HepG2 (cell line): Measurements from ENCODE around the gene IL32. TPM values are rescaled to one million over a fixed set of nuclear protein-coding genes. Genes with fewer than 3 reads are reported as not detected.
A peak's percentile ranks its signal among the peaks of the same experiment; 100 is the strongest.

Experiments used
- GABPB1 ChIP-seq: IDR thresholded peaks from 2 replicates; pipeline ENCODE4 v1.6.1; 2016; ENCODE audit warnings: mild to moderate bottlenecking, missing genetic modification reagents, moderate library complexity, missing compliant biosample characterization
- KDM2A ChIP-seq: sonication (generic); formaldehyde crosslinking; IDR thresholded peaks from 2 replicates; pipeline ENCODE4 v1.4.0; 2020; ENCODE audit warnings: low read depth, missing genetic modification reagents, borderline replicate concordance
- NFYB ChIP-seq: sonication (generic); formaldehyde crosslinking; IDR thresholded peaks from 2 replicates; pipeline ENCODE4 v1.4.0; 2020; ENCODE audit warnings: missing genetic modification reagents
- PAWR ChIP-seq: sonication (generic); formaldehyde crosslinking; IDR thresholded peaks from 2 replicates; pipeline ENCODE4 v1.4.0; 2020; ENCODE audit warnings: missing genetic modification reagents, mild to moderate bottlenecking, borderline replicate concordance
- SIN3A ChIP-seq: IDR thresholded peaks from 2 replicates; pipeline ENCODE4 v1.6.1; 2011; ENCODE audit warnings: low read depth, mild to moderate bottlenecking, control low read depth, low read length, borderline replicate concordance
- SOX13 ChIP-seq, 3 experiments: fragments of 450-650 bp in 1 of 3; sonication (generic) in 1 of 3; formaldehyde crosslinking in 1 of 3; IDR thresholded peaks in 2 of 3; conservative IDR thresholded peaks in 1 of 3; 2 replicates each; pipeline versions ENCODE4 v1.5.0 to v1.6.1; 2016 to 2020; ENCODE audit warnings: antibody characterized with exemption in 1 of 3, mild to moderate bottlenecking in 1 of 3, missing compliant biosample characterization in 1 of 3, missing genetic modification reagents in 1 of 3, moderate library complexity in 1 of 3
- SRSF1 ChIP-seq: fragments of 200-400 bp; formaldehyde crosslinking; optimal IDR thresholded peaks from 2 replicates; pipeline ENCODE3; 2017; ENCODE audit warnings: mild to moderate bottlenecking, low read depth, low read length, moderate library complexity
- STAG1 ChIP-seq: sonication (generic); formaldehyde crosslinking; IDR thresholded peaks from 2 replicates; pipeline ENCODE4 v1.4.0; 2020; ENCODE audit warnings: missing genetic modification reagents
- TAF15 ChIP-seq: fragments of 200-400 bp; formaldehyde crosslinking; IDR thresholded peaks from one replicate; pipeline ENCODE4 v1.6.1; 2018; ENCODE audit warnings: mild to moderate bottlenecking, low read depth, low read length; ENCODE audit not compliant: poor library complexity, severe bottlenecking
- ZFP37 ChIP-seq: sonication (generic); formaldehyde crosslinking; IDR thresholded peaks from 2 replicates; pipeline ENCODE4 v1.4.0; 2020; ENCODE audit warnings: missing genetic modification reagents, borderline replicate concordance
- ZNF598 ChIP-seq: sonication (generic); formaldehyde crosslinking; IDR thresholded peaks from 2 replicates; pipeline ENCODE4 v1.5.1; 2020; ENCODE audit warnings: mild to moderate bottlenecking, missing genetic modification reagents, borderline replicate concordance
- ZNF703 ChIP-seq: sonication (generic); formaldehyde crosslinking; IDR thresholded peaks from 2 replicates; pipeline ENCODE4 v1.5.1; 2020; ENCODE audit warnings: missing genetic modification reagents, mild to moderate bottlenecking, moderate library complexity, borderline replicate concordance
- ZNF75D ChIP-seq: sonication (generic); formaldehyde crosslinking; IDR thresholded peaks from 2 replicates; pipeline ENCODE4 v1.8.1; 2023; ENCODE audit warnings: missing genetic modification reagents, mild to moderate bottlenecking, borderline replicate concordance
- polyA plus RNA-seq, 8 experiments: library from polyadenylated mRNA; depleted of rRNA in 3 of 8; stranded (reverse) in 7 of 8; unstranded in 1 of 8; fragments of >200 nt; fragmentation: Illumina TruSeq in 4 of 8; extraction: Trizol in 4 of 8; gene quantifications; 2 replicates each; pipeline versions ENCODE4 v1.2.1 to v1.2.3, GENCODE V29; 2011 to 2016; ENCODE audit warnings: low read depth in 4 of 8, missing spikeins in 1 of 8, mixed read lengths in 1 of 8; ENCODE audit not compliant: insufficient read depth in 1 of 8
- total RNA-seq, 5 experiments: library from RNA; depleted of rRNA; stranded (reverse); fragments of >200 nt; fragmentation: Illumina TruSeq; extraction: Trizol; gene quantifications; 2 replicates each; pipeline ENCODE4 v1.2.3, GENCODE V29; 2016; ENCODE audit warnings: low read depth in 1 of 5
- TF ChIP-seq, protein P1 (sequence below): sonication (generic); formaldehyde crosslinking; IDR thresholded peaks from 2 replicates; pipeline ENCODE4 v1.5.0; 2020; ENCODE audit warnings: mild to moderate bottlenecking, missing genetic modification reagents
- TF ChIP-seq, protein P2 (sequence below): IDR thresholded peaks from 2 replicates; pipeline ENCODE4 v1.6.1; 2018; ENCODE audit warnings: missing genetic modification reagents
- TF ChIP-seq, protein P3 (sequence below): sonication (generic); formaldehyde crosslinking; conservative IDR thresholded peaks from 2 replicates; pipeline ENCODE4 v1.4.0; 2020; ENCODE audit warnings: missing genetic modification reagents
- TF ChIP-seq, protein P4 (sequence below): sonication (generic); formaldehyde crosslinking; IDR thresholded peaks from 2 replicates; pipeline ENCODE4 v1.4.0; 2020; ENCODE audit warnings: missing genetic modification reagents
- TF ChIP-seq, protein P5 (sequence below): sonication (generic); formaldehyde crosslinking; IDR thresholded peaks from 2 replicates; pipeline ENCODE4 v1.8.1; 2023; ENCODE audit warnings: mild to moderate bottlenecking, missing genetic modification reagents, borderline replicate concordance
- TF ChIP-seq, protein P6 (sequence below): conservative IDR thresholded peaks from 2 replicates; pipeline ENCODE4 v1.6.1; 2018; ENCODE audit warnings: missing genetic modification reagents
- TF ChIP-seq, protein P7 (sequence below): sonication (generic); IDR thresholded peaks from 2 replicates; pipeline ENCODE4 v1.6.1; 2016; ENCODE audit warnings: low read depth, borderline replicate concordance

Gene IL32
- total and polyA plus RNA-seq, 2 of the 13 experiments (the other 11 are each of a cell fraction or from before 2014, with no cell fraction given): 115 to 165 TPM

DNA sequence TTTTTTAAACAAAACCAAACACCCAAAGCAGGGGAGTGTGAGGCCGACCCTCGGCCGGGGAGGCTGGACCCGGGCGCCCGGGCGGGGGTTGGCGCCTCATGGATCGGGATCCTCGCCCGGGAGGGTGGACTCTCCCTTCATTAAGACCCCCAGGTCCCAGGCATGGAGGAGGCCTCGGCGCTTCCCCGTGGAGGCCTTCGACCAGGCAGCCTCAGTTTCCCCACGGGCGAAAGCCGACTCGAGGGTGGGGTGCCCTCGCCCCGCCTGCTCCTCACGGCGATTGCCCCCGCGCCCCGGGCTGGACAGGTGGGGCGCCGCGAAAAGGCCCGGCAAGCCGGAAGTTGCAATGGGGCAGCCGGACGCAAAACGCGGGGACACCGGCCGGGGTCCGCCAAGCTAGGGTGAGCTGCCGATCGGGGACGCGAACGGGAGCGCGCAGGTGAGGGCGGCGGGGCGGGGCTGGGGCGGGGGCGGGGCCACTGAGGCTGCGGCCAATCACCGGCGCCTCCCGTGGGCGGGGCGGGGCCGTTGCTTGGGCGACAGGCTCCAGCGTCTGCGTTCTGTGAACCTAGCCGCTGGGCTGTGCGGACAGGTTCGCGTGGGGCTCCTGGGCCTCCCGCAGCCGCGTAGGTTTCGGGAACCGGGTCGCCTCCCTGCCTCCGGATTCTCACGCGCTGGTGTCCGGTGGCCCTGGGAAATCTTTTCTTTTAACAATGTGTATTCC, 40.9 kb downstream of the IL32 start (continued):
- TF ChIP-seq, protein P1, sequence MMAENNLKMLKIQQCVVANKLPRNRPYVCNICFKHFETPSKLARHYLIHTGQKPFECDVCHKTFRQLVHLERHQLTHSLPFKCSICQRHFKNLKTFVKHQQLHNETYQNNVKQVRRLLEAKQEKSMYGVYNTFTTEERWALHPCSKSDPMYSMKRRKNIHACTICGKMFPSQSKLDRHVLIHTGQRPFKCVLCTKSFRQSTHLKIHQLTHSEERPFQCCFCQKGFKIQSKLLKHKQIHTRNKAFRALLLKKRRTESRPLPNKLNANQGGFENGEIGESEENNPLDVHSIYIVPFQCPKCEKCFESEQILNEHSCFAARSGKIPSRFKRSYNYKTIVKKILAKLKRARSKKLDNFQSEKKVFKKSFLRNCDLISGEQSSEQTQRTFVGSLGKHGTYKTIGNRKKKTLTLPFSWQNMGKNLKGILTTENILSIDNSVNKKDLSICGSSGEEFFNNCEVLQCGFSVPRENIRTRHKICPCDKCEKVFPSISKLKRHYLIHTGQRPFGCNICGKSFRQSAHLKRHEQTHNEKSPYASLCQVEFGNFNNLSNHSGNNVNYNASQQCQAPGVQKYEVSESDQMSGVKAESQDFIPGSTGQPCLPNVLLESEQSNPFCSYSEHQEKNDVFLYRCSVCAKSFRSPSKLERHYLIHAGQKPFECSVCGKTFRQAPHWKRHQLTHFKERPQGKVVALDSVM (CRISPR knock-in tag): peak; percentile 70; the same call in 1 of the 2 replicates
- TF ChIP-seq SOX13 (IDR thresholded peaks at IDR 0.05): 0 out of 2 replicates have a peak, but pooled peaks have one; percentile 30
- peak in 1 of 2 experiments; percentile 23; a peak in 1 of 4 replicates for TF ChIP-seq SOX13 (CRISPR knock-in tag; conservative IDR thresholded peaks at IDR 0.05 in 1 of 2, IDR thresholded peaks at IDR 0.05 in 1 of 2)
- no peak for TF ChIP-seq PAWR (CRISPR knock-in tag)
- TF ChIP-seq, protein P2, sequence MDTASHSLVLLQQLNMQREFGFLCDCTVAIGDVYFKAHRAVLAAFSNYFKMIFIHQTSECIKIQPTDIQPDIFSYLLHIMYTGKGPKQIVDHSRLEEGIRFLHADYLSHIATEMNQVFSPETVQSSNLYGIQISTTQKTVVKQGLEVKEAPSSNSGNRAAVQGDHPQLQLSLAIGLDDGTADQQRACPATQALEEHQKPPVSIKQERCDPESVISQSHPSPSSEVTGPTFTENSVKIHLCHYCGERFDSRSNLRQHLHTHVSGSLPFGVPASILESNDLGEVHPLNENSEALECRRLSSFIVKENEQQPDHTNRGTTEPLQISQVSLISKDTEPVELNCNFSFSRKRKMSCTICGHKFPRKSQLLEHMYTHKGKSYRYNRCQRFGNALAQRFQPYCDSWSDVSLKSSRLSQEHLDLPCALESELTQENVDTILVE (CRISPR knock-in tag): peak; percentile 86
- no peak for TF ChIP-seq ZNF75D (CRISPR knock-in tag)
- peak; percentile 97 for TF ChIP-seq KDM2A
- TF ChIP-seq, protein P3, sequence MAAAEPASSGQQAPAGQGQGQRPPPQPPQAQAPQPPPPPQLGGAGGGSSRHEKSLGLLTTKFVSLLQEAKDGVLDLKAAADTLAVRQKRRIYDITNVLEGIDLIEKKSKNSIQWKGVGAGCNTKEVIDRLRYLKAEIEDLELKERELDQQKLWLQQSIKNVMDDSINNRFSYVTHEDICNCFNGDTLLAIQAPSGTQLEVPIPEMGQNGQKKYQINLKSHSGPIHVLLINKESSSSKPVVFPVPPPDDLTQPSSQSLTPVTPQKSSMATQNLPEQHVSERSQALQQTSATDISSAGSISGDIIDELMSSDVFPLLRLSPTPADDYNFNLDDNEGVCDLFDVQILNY (CRISPR knock-in tag): no peak
- peak; percentile 33; the same call in 1 of the 2 replicates for TF ChIP-seq ZFP37
- TF ChIP-seq, protein P4, sequence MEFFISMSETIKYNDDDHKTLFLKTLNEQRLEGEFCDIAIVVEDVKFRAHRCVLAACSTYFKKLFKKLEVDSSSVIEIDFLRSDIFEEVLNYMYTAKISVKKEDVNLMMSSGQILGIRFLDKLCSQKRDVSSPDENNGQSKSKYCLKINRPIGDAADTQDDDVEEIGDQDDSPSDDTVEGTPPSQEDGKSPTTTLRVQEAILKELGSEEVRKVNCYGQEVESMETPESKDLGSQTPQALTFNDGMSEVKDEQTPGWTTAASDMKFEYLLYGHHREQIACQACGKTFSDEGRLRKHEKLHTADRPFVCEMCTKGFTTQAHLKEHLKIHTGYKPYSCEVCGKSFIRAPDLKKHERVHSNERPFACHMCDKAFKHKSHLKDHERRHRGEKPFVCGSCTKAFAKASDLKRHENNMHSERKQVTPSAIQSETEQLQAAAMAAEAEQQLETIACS (CRISPR knock-in tag): peak; percentile 96
- TF ChIP-seq GABPB1: peak; percentile 97
- TF ChIP-seq, protein P5, sequence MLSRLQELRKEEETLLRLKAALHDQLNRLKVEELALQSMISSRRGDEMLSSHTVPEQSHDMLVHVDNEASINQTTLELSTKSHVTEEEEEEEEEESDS: no peak
- TF ChIP-seq ZNF598: no peak
- peak; percentile 59 for TF ChIP-seq NFYB
- TF ChIP-seq, protein P6, sequence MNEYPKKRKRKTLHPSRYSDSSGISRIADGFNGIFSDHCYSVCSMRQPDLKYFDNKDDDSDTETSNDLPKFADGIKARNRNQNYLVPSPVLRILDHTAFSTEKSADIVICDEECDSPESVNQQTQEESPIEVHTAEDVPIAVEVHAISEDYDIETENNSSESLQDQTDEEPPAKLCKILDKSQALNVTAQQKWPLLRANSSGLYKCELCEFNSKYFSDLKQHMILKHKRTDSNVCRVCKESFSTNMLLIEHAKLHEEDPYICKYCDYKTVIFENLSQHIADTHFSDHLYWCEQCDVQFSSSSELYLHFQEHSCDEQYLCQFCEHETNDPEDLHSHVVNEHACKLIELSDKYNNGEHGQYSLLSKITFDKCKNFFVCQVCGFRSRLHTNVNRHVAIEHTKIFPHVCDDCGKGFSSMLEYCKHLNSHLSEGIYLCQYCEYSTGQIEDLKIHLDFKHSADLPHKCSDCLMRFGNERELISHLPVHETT (CRISPR knock-in tag): peak; percentile 82
- TF ChIP-seq ZNF703: no peak
- TF ChIP-seq STAG1 (CRISPR knock-in tag): peak; percentile 6; the same call in 1 of the 2 replicates
- no peak for TF ChIP-seq TAF15
- TF ChIP-seq, protein P7, sequence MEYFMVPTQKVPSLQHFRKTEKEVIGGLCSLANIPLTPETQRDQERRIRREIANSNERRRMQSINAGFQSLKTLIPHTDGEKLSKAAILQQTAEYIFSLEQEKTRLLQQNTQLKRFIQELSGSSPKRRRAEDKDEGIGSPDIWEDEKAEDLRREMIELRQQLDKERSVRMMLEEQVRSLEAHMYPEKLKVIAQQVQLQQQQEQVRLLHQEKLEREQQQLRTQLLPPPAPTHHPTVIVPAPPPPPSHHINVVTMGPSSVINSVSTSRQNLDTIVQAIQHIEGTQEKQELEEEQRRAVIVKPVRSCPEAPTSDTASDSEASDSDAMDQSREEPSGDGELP: peak; percentile 55; the same call in 1 of the 2 replicates
- peak; percentile 98 for TF ChIP-seq SIN3A
- no peak for TF ChIP-seq SRSF1
